GM12872 (cell line): ENCODE measurements around the gene UNCX.

Experiments used
- TF ChIP-seq, protein P1 (sequence below): IDR thresholded peaks from 3 replicates; pipeline ENCODE4 v1.5.1; 2011; ENCODE audit warnings: low read depth, mild to moderate bottlenecking, low read length, moderate library complexity; ENCODE audit not compliant: insufficient read depth

The UNCX gene

GRCh38 chr7:1237704-1238255 is 5.1 kb downstream of the UNCX start:
- TF ChIP-seq, protein P1, sequence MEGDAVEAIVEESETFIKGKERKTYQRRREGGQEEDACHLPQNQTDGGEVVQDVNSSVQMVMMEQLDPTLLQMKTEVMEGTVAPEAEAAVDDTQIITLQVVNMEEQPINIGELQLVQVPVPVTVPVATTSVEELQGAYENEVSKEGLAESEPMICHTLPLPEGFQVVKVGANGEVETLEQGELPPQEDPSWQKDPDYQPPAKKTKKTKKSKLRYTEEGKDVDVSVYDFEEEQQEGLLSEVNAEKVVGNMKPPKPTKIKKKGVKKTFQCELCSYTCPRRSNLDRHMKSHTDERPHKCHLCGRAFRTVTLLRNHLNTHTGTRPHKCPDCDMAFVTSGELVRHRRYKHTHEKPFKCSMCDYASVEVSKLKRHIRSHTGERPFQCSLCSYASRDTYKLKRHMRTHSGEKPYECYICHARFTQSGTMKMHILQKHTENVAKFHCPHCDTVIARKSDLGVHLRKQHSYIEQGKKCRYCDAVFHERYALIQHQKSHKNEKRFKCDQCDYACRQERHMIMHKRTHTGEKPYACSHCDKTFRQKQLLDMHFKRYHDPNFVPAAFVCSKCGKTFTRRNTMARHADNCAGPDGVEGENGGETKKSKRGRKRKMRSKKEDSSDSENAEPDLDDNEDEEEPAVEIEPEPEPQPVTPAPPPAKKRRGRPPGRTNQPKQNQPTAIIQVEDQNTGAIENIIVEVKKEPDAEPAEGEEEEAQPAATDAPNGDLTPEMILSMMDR: no peak

- TF ChIP-seq, protein P1: no peak
Observed at GRCh38 chr7:1238450-1238882, 5.8 kb downstream of the UNCX start.

GRCh38 chr7:1238931-1239802 is 6.5 kb downstream of the UNCX start:
- TF ChIP-seq, protein P1: no peak

- TF ChIP-seq, protein P1: no peak
Observed at GRCh38 chr7:1239803-1240516, 7.3 kb downstream of the UNCX start.

- TF ChIP-seq, protein P1: no peak
Observed at GRCh38 chr7:1240517-1241257, 8.0 kb downstream of the UNCX start.

GRCh38 chr7:1241258-1241602 is 8.6 kb downstream of the UNCX start:
- TF ChIP-seq, protein P1: no peak

- TF ChIP-seq, protein P1: no peak
Observed at GRCh38 chr7:1241603-1242255, 9.1 kb downstream of the UNCX start.
